H9 (cell line): ENCODE results near the gene PLPP7. TPM values are rescaled to one million over a fixed set of nuclear protein-coding genes. Genes with fewer than 3 reads are reported as not detected.
A peak's percentile ranks its signal among the peaks of the same experiment; 100 is the strongest.

ENCODE experiments used
- DNase-seq: peaks from one replicate; pipeline ENCODE4 v3.0.0-alpha.2; 2017
- H2AFZ ChIP-seq: one replicate; pipeline ENCODE4 v1.6.1; 2013; ENCODE audit warnings: mild to moderate bottlenecking, low read length, control low read depth, moderate library complexity
- H2AK5ac ChIP-seq: 2 replicates; pipeline ENCODE4 v1.6.1; 2013; ENCODE audit warnings: low read length, control low read depth, mixed read lengths; ENCODE audit not compliant: insufficient read length
- H2BK120ac ChIP-seq: one replicate; pipeline ENCODE4 v1.6.1; 2013; ENCODE audit warnings: low read depth, mild to moderate bottlenecking, low read length, control low read depth, inconsistent platforms; ENCODE audit not compliant: poor library complexity, severe bottlenecking
- H2BK12ac ChIP-seq: 2 replicates; pipeline ENCODE4 v1.6.1; 2013; ENCODE audit warnings: low read length, control low read depth, mixed read lengths, low read depth; ENCODE audit not compliant: insufficient read length
- H2BK15ac ChIP-seq: 2 replicates; pipeline ENCODE4 v1.6.1; 2013; ENCODE audit warnings: low read depth, low read length, control low read depth
- H2BK20ac ChIP-seq: one replicate; pipeline ENCODE4 v1.6.1; 2013; ENCODE audit warnings: low read depth, mild to moderate bottlenecking, low read length, control low read depth, inconsistent platforms; ENCODE audit not compliant: poor library complexity, severe bottlenecking
- H2BK5ac ChIP-seq: 2 replicates; pipeline ENCODE4 v1.6.1; 2013; ENCODE audit warnings: low read length, control low read depth, mixed read lengths; ENCODE audit not compliant: insufficient read length
- H3K14ac ChIP-seq: 2 replicates; pipeline ENCODE4 v1.6.1; 2013; ENCODE audit warnings: low read length, control low read depth; ENCODE audit not compliant: insufficient read depth
- H3K18ac ChIP-seq: 2 replicates; pipeline ENCODE4 v1.6.1; 2013; ENCODE audit warnings: low read depth, mild to moderate bottlenecking, mixed read lengths, low read length, control low read depth; ENCODE audit not compliant: insufficient read length
- H3K23ac ChIP-seq: 2 replicates; pipeline ENCODE4 v1.6.1; 2013; ENCODE audit warnings: low read length, control low read depth, mixed read lengths, low read depth; ENCODE audit not compliant: insufficient read length
- H3K23me2 ChIP-seq: 2 replicates; pipeline ENCODE4 v1.6.1; 2013; ENCODE audit warnings: low read depth, mild to moderate bottlenecking, mixed read lengths, low read length, control low read depth; ENCODE audit not compliant: insufficient read length, poor library complexity, severe bottlenecking
- H3K27ac ChIP-seq: 2 replicates; pipeline ENCODE4 v1.5.1; 2013; ENCODE audit warnings: low read length, control low read depth, mixed read lengths, low read depth; ENCODE audit not compliant: insufficient read length
- H3K27me3 ChIP-seq: 2 replicates; pipeline ENCODE4 v1.6.1; 2013; ENCODE audit warnings: low read length, control low read depth, inconsistent platforms; ENCODE audit not compliant: insufficient read depth
- H3K4ac ChIP-seq: 2 replicates; pipeline ENCODE4 v1.6.1; 2013; ENCODE audit warnings: low read depth, mild to moderate bottlenecking, control low read depth, inconsistent platforms, low read length, moderate library complexity
- H3K4me1 ChIP-seq: 2 replicates; pipeline ENCODE4 v1.6.1; 2013; ENCODE audit warnings: low read length, control low read depth, inconsistent platforms; ENCODE audit not compliant: insufficient read depth
- H3K4me2 ChIP-seq: 2 replicates; pipeline ENCODE4 v1.6.1; 2013; ENCODE audit warnings: low read length, control low read depth, mixed read lengths; ENCODE audit not compliant: insufficient read length, insufficient read depth
- H3K56ac ChIP-seq: 2 replicates; pipeline ENCODE4 v1.6.1; 2013; ENCODE audit warnings: low read depth, mild to moderate bottlenecking, mixed read lengths, low read length, control low read depth; ENCODE audit not compliant: insufficient read length
- H3K79me1 ChIP-seq: 2 replicates; pipeline ENCODE4 v1.6.1; 2013; ENCODE audit warnings: low read depth, mild to moderate bottlenecking, moderate library complexity, low read length, control low read depth, inconsistent platforms; ENCODE audit not compliant: insufficient read depth, poor library complexity, severe bottlenecking
- H3K79me2 ChIP-seq: 2 replicates; pipeline ENCODE4 v1.6.1; 2013; ENCODE audit warnings: low read length, control low read depth, inconsistent platforms; ENCODE audit not compliant: insufficient read depth
- H3K9ac ChIP-seq: 2 replicates; pipeline ENCODE4 v1.6.1; 2013; ENCODE audit warnings: low read length, control low read depth, mixed read lengths; ENCODE audit not compliant: insufficient read length; ENCODE audit errors: extremely low read depth
- H3K9me3 ChIP-seq: one replicate; pipeline ENCODE4 v1.6.1; 2013; ENCODE audit warnings: low read depth, low read length, inconsistent platforms; ENCODE audit not compliant: control insufficient read depth
- H3T11ph ChIP-seq: one replicate; pipeline ENCODE4 v1.6.1; 2013; ENCODE audit warnings: mild to moderate bottlenecking, low read length, control low read depth, inconsistent platforms
- H4K20me1 ChIP-seq: one replicate; pipeline ENCODE4 v1.6.1; 2013; ENCODE audit not compliant: control insufficient read depth, insufficient read length, insufficient read depth
- H4K5ac ChIP-seq: 2 replicates; pipeline ENCODE4 v1.6.1; 2013; ENCODE audit warnings: low read depth, mild to moderate bottlenecking, mixed read lengths, low read length, control low read depth; ENCODE audit not compliant: insufficient read length
- H4K8ac ChIP-seq: replicated peaks from 2 replicates; pipeline ENCODE4 v1.6.1; 2013; ENCODE audit warnings: low read length, control low read depth, mixed read lengths, low read depth; ENCODE audit not compliant: insufficient read length
- H4K91ac ChIP-seq: 2 replicates; pipeline ENCODE4 v1.6.1; 2013; ENCODE audit warnings: low read depth, mild to moderate bottlenecking, moderate library complexity, mixed read lengths, low read length, control low read depth; ENCODE audit not compliant: insufficient read length
- H3K27ac Mint-ChIP-seq, 3 experiments: 2 replicates in 2 of 3; 3 replicates in 1 of 3; pipeline ENCODE4 v1.8.0; 2020 to 2021; ENCODE audit warnings: mixed read lengths in 3 of 3, mild to moderate bottlenecking in 1 of 3, moderate library complexity in 1 of 3
- H3K27me3 Mint-ChIP-seq: 2 replicates; pipeline ENCODE4 v1.8.0; 2021; ENCODE audit warnings: low read depth, mild to moderate bottlenecking, moderate library complexity, mixed read lengths
- H3K36me3 Mint-ChIP-seq, 3 experiments: 2 replicates in 2 of 3; 3 replicates in 1 of 3; pipeline ENCODE4 v1.8.0; 2020 to 2021; ENCODE audit warnings: low read depth in 3 of 3, mixed read lengths in 3 of 3; ENCODE audit not compliant: insufficient read depth in 1 of 3
- H3K4me1 Mint-ChIP-seq, 2 experiments: 2 replicates each; pipeline ENCODE4 v1.8.0; 2020; ENCODE audit warnings: mixed read lengths in 2 of 2
- H3K4me3 Mint-ChIP-seq, 2 experiments: 2 replicates in 1 of 2; 3 replicates in 1 of 2; pipeline ENCODE4 v1.8.0; 2020 to 2021; ENCODE audit warnings: mild to moderate bottlenecking in 2 of 2, mixed read lengths in 2 of 2, moderate library complexity in 1 of 2
- H3K9me3 Mint-ChIP-seq, 2 experiments: 2 replicates in 1 of 2; 3 replicates in 1 of 2; pipeline ENCODE4 v1.8.0; 2020; ENCODE audit warnings: mild to moderate bottlenecking in 2 of 2, mixed read lengths in 2 of 2, moderate library complexity in 1 of 2
- WGBS: extraction: QIAGEN DNeasy Blood & Tissue Kit; methylation state at CpG from one replicate; pipeline ENCODE4 v1.1.7; 2013; ENCODE audit warnings: missing lambda C conversion rate, low lambda C conversion rate, mixed read lengths; ENCODE audit not compliant: insufficient read length; ENCODE audit errors: extremely low coverage; 5-methylcytosine and 5-hydroxymethylcytosine counted together
- total RNA-seq: library from RNA; stranded (reverse); gene quantifications from 2 replicates; pipeline ENCODE4 v1.2.1, GENCODE V29; 2021
- TF ChIP-seq, protein P1 (sequence below): fragments of 200-600 bp; sonication (generic); conservative IDR thresholded peaks from 3 replicates; pipeline ENCODE4 v1.8.0; 2021; ENCODE audit warnings: antibody characterized with exemption, mild to moderate bottlenecking

The PLPP7 gene
- total RNA-seq, 1 experiment from 2014 or later: 1.9 TPM

DNA sequence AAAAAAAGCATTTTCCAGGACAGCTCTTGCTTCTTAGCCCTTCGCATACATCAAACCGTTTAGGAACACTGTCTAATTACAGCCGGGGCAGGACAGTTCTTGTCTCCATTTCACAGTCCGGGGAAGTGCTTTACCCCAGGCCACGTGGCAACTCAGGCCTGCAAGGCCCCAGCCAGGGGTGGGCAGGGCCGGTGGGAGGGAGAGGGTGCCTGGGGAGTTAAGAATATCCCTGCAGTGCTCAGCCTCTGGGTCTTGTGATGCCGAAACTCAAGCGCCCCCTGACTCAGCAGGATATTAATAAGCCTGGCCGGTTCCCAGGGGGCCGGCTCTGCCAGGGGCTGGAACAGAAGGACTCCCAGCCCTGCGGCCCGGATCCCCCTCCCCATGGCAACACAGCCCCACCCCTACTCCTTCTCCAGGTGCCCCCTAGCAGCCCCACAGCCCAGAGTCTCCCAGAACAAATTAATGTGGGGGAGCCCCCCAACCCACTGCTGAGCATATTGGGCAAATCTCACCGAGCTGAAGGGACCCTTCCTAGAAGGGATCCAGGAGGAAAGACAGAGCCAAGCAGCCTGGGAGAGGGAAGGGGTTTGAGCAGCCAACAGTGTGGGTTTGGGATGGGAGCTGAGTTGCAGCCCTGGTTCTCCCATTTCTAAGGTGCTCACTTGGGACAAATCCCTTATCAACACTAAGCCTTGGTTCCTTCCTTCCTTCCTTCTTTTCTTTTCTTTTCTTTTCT is 45.3 kb downstream of the PLPP7 start:
- H3K23ac ChIP-seq: no peak overlapping the region
- no peak overlapping the region for H2BK5ac ChIP-seq
- TF ChIP-seq, protein P1, sequence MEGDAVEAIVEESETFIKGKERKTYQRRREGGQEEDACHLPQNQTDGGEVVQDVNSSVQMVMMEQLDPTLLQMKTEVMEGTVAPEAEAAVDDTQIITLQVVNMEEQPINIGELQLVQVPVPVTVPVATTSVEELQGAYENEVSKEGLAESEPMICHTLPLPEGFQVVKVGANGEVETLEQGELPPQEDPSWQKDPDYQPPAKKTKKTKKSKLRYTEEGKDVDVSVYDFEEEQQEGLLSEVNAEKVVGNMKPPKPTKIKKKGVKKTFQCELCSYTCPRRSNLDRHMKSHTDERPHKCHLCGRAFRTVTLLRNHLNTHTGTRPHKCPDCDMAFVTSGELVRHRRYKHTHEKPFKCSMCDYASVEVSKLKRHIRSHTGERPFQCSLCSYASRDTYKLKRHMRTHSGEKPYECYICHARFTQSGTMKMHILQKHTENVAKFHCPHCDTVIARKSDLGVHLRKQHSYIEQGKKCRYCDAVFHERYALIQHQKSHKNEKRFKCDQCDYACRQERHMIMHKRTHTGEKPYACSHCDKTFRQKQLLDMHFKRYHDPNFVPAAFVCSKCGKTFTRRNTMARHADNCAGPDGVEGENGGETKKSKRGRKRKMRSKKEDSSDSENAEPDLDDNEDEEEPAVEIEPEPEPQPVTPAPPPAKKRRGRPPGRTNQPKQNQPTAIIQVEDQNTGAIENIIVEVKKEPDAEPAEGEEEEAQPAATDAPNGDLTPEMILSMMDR: no peak
- Mint-ChIP-seq H3K4me3 (no peak overlapping the region), H3K27me3 (no peaks in the 10 kb centered on the region), H3K4me1 (peaks cover 29 to 39% of the 10 kb centered on the region in 2 experiments), H3K9me3 (no peaks in the 10 kb centered on the region), H3K27ac (peak overlapping the region in 2 of 3 experiments; percentile 59 to 67; a peak in 2 of 7 replicates), H3K36me3 (no peaks in the 10 kb centered on the region; a peak in 1 of 7 replicates)
- DNase-seq: no peak
- H4K8ac ChIP-seq: no peak overlapping the region
- no peak overlapping the region for H3T11ph ChIP-seq
- H2BK15ac ChIP-seq: no peak overlapping the region; the same call in 1 of the 2 replicates
- no peaks in the 10 kb centered on the region; the same call in 1 of the 2 replicates for H3K4me1 ChIP-seq
- H3K4ac ChIP-seq: no peak overlapping the region
- WGBS: no CpG with 5 or more reads among the region's 13 CpGs
- no peak overlapping the region for H3K18ac ChIP-seq
- no peaks in the 10 kb centered on the region for H3K27me3 ChIP-seq
- H4K5ac ChIP-seq: no peak overlapping the region
- no peak overlapping the region for H2BK120ac ChIP-seq
- no peak overlapping the region for H3K56ac ChIP-seq
- H2BK12ac ChIP-seq: no peak overlapping the region
- H3K4me2 ChIP-seq: no peak overlapping the region
- H3K9ac ChIP-seq: no peak overlapping the region
- H4K20me1 ChIP-seq: no peaks in the 10 kb centered on the region
- H3K14ac ChIP-seq: peak overlapping the region; percentile 78; the same call in 1 of the 2 replicates
- H2AK5ac ChIP-seq: no peak overlapping the region
- no peaks in the 10 kb centered on the region for H3K79me1 ChIP-seq
- no peaks in the 10 kb centered on the region for H3K9me3 ChIP-seq
- no peaks in the 10 kb centered on the region for H3K23me2 ChIP-seq
- no peak overlapping the region for H2AFZ ChIP-seq
- no peak overlapping the region for H3K27ac ChIP-seq
- H4K91ac ChIP-seq: no peak overlapping the region
- no peaks in the 10 kb centered on the region for H3K79me2 ChIP-seq
- H2BK20ac ChIP-seq: no peak overlapping the region
